DND-41 (cell line): ENCODE data around the gene SCAMP1.

Experiments used
- CTCF ChIP-seq: IDR thresholded peaks from 2 replicates; pipeline ENCODE4 v1.5.1; 2012; ENCODE audit warnings: borderline replicate concordance, low read length, moderate library complexity, mild to moderate bottlenecking; ENCODE audit not compliant: poor library complexity, severe bottlenecking; ENCODE audit errors: extremely low read depth
- EZH2 ChIP-seq: IDR thresholded peaks from 3 replicates; pipeline ENCODE4 v1.6.1; 2012; ENCODE audit warnings: borderline replicate concordance, low read depth, mild to moderate bottlenecking, moderate library complexity, low read length, inconsistent platforms; ENCODE audit not compliant: severe bottlenecking

DNA sequence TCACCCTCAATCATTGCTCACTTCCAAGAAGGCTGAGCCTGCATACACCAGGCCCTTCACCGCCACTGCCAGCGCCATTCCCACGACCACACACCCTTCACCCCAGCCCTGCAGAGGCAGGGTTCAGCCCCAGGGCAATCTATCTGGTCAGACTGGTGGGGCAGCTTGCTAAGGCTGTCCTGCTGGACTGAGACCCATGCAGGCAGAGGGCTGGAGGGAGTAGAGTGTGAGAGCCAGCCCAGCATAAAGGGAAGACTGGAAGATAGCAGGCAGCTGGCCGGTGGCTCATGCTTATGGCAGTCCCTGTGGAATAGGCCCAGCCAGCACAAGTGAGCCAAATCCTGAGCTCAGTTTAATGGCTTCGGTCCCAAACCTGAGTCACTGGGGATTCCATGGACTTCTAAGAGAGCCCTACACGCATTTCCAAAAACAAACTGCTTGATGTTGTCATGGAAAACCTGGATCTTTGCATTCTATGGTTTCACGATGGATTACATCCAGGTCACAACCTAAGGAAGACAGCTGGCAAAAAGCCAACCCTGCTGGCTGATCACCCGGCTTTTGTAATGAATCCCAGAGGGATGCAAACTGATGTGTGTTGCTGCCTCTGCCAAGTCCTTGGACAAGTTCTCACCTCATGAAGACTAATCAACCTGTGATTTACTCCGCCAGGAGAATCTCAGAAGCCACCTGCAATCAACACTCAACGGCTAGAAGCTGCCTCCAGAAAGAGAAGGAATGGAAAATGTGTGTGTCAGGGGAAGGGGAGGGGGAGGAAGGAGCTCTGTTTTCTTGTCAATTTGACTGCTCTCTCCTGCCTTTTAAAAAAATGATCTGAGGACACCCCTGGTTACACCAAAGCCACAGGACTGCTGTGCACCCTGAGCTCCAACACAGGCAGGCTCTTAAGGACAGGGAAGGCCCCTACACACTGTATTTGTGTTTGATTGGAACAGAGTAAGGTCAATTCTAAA is 144.6 kb downstream of the SCAMP1 start:
- no peak for TF ChIP-seq EZH2
- TF ChIP-seq CTCF, result no peak
